GM18870 (cell line): Measurements from ENCODE around the gene TMEM107.
"Not testable (repeated sequence)": the region's sequence is repeated elsewhere in the genome, so short reads cannot be mapped to it uniquely, and the experiment has no call there.

ENCODE experiments used
- ATAC-seq: cut with Tn5 transposase; IDR thresholded peaks from one replicate; pipeline ENCODE4 v1.9.1; 2021; ENCODE audit warnings: moderate library complexity; ENCODE audit not compliant: unreplicated experiment

The TMEM107 gene

GRCh38 chr17:8189711-8190477, 13.7 kb upstream of the TMEM107 start, which contains the start of gene BORCS6:
BORCS6 (minus strand) TSS chr17:8190180; CDS start chr17:8190140, 40 bp downstream.
- peak; percentile 53 for ATAC-seq

GRCh38 chr17:8189041-8189710, 13.0 kb upstream of the TMEM107 start:
- no peak for ATAC-seq

- ATAC-seq: no peak
Observed at GRCh38 chr17:8188263-8188839, 12.2 kb upstream of the TMEM107 start.

GRCh38 chr17:8187517-8188262, 11.5 kb upstream of the TMEM107 start:
- ATAC-seq: peak; percentile 23

GRCh38 chr17:8186787-8187516, 10.8 kb upstream of the TMEM107 start:
- peak; percentile 27 for ATAC-seq

GRCh38 chr17:8186446-8186786, 10.2 kb upstream of the TMEM107 start:
- no peak for ATAC-seq

- ATAC-seq: no peak
Observed at GRCh38 chr17:8185582-8186445, 9.6 kb upstream of the TMEM107 start.

GRCh38 chr17:8176998-8177731, 985 bp upstream of the TMEM107 start:
- no peak for ATAC-seq

- ATAC-seq: no peak
Observed at GRCh38 chr17:8175795-8176196, 384 bp downstream of the TMEM107 start.

GRCh38 chr17:8173871-8174322, 2.3 kb downstream of the TMEM107 start:
- ATAC-seq: no peak

- peak; percentile 77 for ATAC-seq
Observed at GRCh38 chr17:8173056-8173870, 2.9 kb downstream of the TMEM107 start.

- ATAC-seq: not testable (repeated sequence)
Observed at GRCh38 chr17:8170186-8170585, 6.0 kb downstream of the TMEM107 start.

- ATAC-seq: no peak
Observed at GRCh38 chr17:8167526-8167925, 8.7 kb downstream of the TMEM107 start.

- ATAC-seq: no peak
Observed at GRCh38 chr17:8166731-8167130, 9.4 kb downstream of the TMEM107 start.

GRCh38 chr17:8164815-8165131, 11.4 kb downstream of the TMEM107 start:
- ATAC-seq: no peak

- no peak for ATAC-seq
Observed at GRCh38 chr17:8163978-8164814, 12.0 kb downstream of the TMEM107 start.
